ENCODE data around the gene MED13L.

GRCh38 chr12:116274551-116275375, 2.7 kb downstream of the MED13L start:
- TF ChIP-seq CTCF (IDR thresholded peaks at IDR 0.05) (no peak), POLR2A (IDR thresholded peaks at IDR 0.05) (no peak), EP300 (IDR thresholded peaks at IDR 0.05) (no peak)
